HCT116 (cell line): Measurements from ENCODE around the gene TAF3. TPM values are rescaled to one million over a fixed set of nuclear protein-coding genes. Genes with fewer than 3 reads are reported as not detected.

Experiments
- ATAC-seq: fragments of 200-7000 bp; cut with Tn5 transposase; 2 replicates; pipeline ENCODE4 v1.9.1; 2020; ENCODE audit warnings: mild to moderate bottlenecking, moderate library complexity
- BruUV-seq: library from RNA; stranded (reverse); fragments of 400-500 nt; replicated peaks from 2 replicates; lab custom pipeline; 2021; lab: Mats Ljungman, UMichigan
- CTCF ChIA-PET: fragments of 300-600 bp; sonication (Branson Sonifier 250); formaldehyde crosslinking; loops from one replicate; lab custom pipeline; 2021; ENCODE audit warnings: antibody characterized with exemption; lab: Charles Lee
- POLR2A ChIA-PET: fragments of 300-600, 350-600 bp; sonication (Branson Sonifier 250); formaldehyde crosslinking; loops from one replicate; lab custom pipeline; 2021; ENCODE audit warnings: antibody characterized with exemption; lab: Charles Lee
- RAD21 ChIA-PET, 2 experiments: fragments of 300-600 bp; sonication (Branson Sonifier 250); formaldehyde crosslinking; loops; one replicate each; lab custom pipeline; 2023; ENCODE audit warnings: low total read pairs in 2 of 2; ENCODE audit not compliant: uncharacterized antibody in 2 of 2, unreplicated experiment in 2 of 2, low non-redundant PET in 1 of 2; lab: Charles Lee
- DNase-seq: peaks from one replicate; pipeline ENCODE4 v3.0.0-alpha.2; 2010; ENCODE audit warnings: low read depth, low spot score
- H2AFZ ChIP-seq: fragments of 200-600 bp; shearing (Covaris generic), sonication (generic); 2 replicates; pipeline ENCODE4 v1.6.1; 2017; ENCODE audit warnings: low read depth, mixed run types, mixed read lengths, antibody characterized with exemption, low read length; ENCODE audit not compliant: poor library complexity, severe bottlenecking
- H3K27ac ChIP-seq: 2 replicates; pipeline ENCODE4 v1.5.1; 2012; ENCODE audit warnings: low read depth, low read length
- H3K27me3 ChIP-seq: fragments of 200-600 bp; sonication (generic); 2 replicates; pipeline ENCODE4 v1.6.1; 2016; ENCODE audit warnings: mixed run types, low read length, mixed read lengths; ENCODE audit not compliant: insufficient read depth
- H3K36me3 ChIP-seq, 2 experiments: fragments of 200-500 bp in 1 of 2; fragments of 200-600 bp in 1 of 2; sonication (Bioruptor generic) in 1 of 2; sonication (generic) in 1 of 2; 2 replicates each; pipeline versions ENCODE4 v1.5.1 to v1.6.1; 2014 to 2016; ENCODE audit warnings: low read length in 2 of 2, inconsistent platforms in 1 of 2, mixed read lengths in 1 of 2, mixed run types in 1 of 2; ENCODE audit not compliant: insufficient read depth in 2 of 2, control insufficient read depth in 1 of 2
- H3K4me1 ChIP-seq, 2 experiments: fragments of 200-600 bp in 1 of 2; sonication (generic) in 1 of 2; 2 replicates each; pipeline versions ENCODE4 v1.5.1 to v1.6.1; 2012 to 2017; ENCODE audit warnings: low read length in 2 of 2, inconsistent platforms in 1 of 2, mild to moderate bottlenecking in 1 of 2, mixed read lengths in 1 of 2, mixed run types in 1 of 2, moderate library complexity in 1 of 2; ENCODE audit not compliant: insufficient read depth in 2 of 2, control insufficient read depth in 1 of 2
- H3K4me2 ChIP-seq: fragments of 200-600 bp; sonication (generic); 2 replicates; pipeline ENCODE4 v1.6.1; 2017; ENCODE audit warnings: mixed run types, low read length, mixed read lengths
- H3K4me3 ChIP-seq, 2 experiments: fragments of 200-600 bp in 1 of 2; sonication (generic) in 1 of 2; replicated peaks in 1 of 2; 2 replicates each; pipeline ENCODE4 v1.5.1; 2011 to 2016; ENCODE audit warnings: low read length in 2 of 2, control low read depth in 1 of 2, low read depth in 1 of 2, mild to moderate bottlenecking in 1 of 2, mixed read lengths in 1 of 2, mixed run types in 1 of 2
- H3K79me2 ChIP-seq: fragments of 200-600 bp; sonication (generic); 2 replicates; pipeline ENCODE4 v1.6.1; 2017; ENCODE audit warnings: mild to moderate bottlenecking, mixed run types, low read length, moderate library complexity, mixed read lengths; ENCODE audit not compliant: insufficient read depth
- H3K9ac ChIP-seq: fragments of 200-600 bp; sonication (generic); 2 replicates; pipeline ENCODE4 v1.6.1; 2016; ENCODE audit warnings: low read length, mixed read lengths
- H3K9me2 ChIP-seq: fragments of 200-600 bp; sonication (generic), shearing (Covaris generic); 2 replicates; pipeline ENCODE4 v1.6.1; 2017; ENCODE audit warnings: mixed run types, mild to moderate bottlenecking, moderate library complexity; ENCODE audit not compliant: insufficient read depth
- H3K9me3 ChIP-seq, 2 experiments: fragments of 200-500 bp in 1 of 2; fragments of 200-600 bp in 1 of 2; sonication (Bioruptor generic) in 1 of 2; sonication (generic) in 1 of 2; 2 replicates each; pipeline ENCODE4 v1.6.1; 2014 to 2017; ENCODE audit warnings: low read length in 2 of 2, mixed read lengths in 2 of 2, inconsistent platforms in 1 of 2, low read depth in 1 of 2, mild to moderate bottlenecking in 1 of 2, mixed run types in 1 of 2, moderate library complexity in 1 of 2; ENCODE audit not compliant: control insufficient read depth in 1 of 2, insufficient read depth in 1 of 2
- H4K20me1 ChIP-seq: fragments of 200-600 bp; sonication (generic), shearing (Covaris generic); 2 replicates; pipeline ENCODE4 v1.6.1; 2017; ENCODE audit warnings: mixed run types, mild to moderate bottlenecking, moderate library complexity; ENCODE audit not compliant: insufficient read depth
- EGR1 ChIP-seq: IDR thresholded peaks from 2 replicates; pipeline ENCODE4 v1.6.1; 2012; ENCODE audit warnings: low read depth
- EZH2phosphoT487 ChIP-seq: fragments of 200-600 bp; IDR thresholded peaks from 2 replicates; pipeline ENCODE4 v1.6.1; 2018; ENCODE audit warnings: antibody characterized with exemption, borderline replicate concordance
- SP1 ChIP-seq: IDR thresholded peaks from 2 replicates; pipeline ENCODE4 v1.6.1; 2012; ENCODE audit warnings: low read depth
- intact Hi-C: fragments of 100-400 bp; cut with micrococcal nuclease; formaldehyde crosslinking; loops from 2 replicates; pipeline ENCODE4 v1.10.0; 2022
- total RNA-seq: library from RNA; stranded (reverse); gene quantifications from one replicate; pipeline ENCODE4 v1.2.1, GENCODE V29; 2021; ENCODE audit not compliant: unreplicated experiment
- TF ChIP-seq, protein P1 (sequence below): IDR thresholded peaks from 2 replicates; pipeline ENCODE4 v1.6.1; 2012; ENCODE audit warnings: low read depth
- TF ChIP-seq, protein P2 (sequence below): IDR thresholded peaks from 2 replicates; pipeline ENCODE4 v1.6.1; 2012

TAF3 gene
- total RNA-seq, 1 experiment from 2014 or later = 8.0 TPM

DNA sequence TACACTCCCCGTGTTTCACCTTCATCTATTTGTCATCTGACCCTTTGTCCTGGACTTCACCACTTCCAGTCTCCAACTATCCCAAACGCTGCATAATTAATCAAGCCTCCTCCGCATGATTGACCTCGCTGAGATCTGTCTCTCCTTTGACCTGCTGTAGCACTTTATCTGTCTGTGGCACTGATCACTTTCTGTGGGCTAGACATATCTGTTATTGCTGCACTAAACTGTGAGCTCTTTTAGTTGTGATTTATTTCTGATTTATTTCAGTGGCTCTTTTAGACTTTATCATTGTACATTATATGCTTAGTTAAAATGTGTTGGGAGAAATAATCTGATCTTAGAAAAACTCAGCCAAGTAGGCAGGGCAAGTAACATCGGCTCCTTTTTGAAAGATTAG is 144.3 kb downstream of the TAF3 start:
- ATAC-seq (no peak), DNase-seq (no peak)
- H3K4me3 ChIP-seq = no peak overlapping the region
- intact Hi-C loops = no loop called here
- H3K36me3 ChIP-seq = no peaks in the 10 kb centered on the region
- no peaks in the 10 kb centered on the region for H3K79me2 ChIP-seq
- H3K9ac ChIP-seq = no peak overlapping the region
- no peak overlapping the region for H3K27ac ChIP-seq
- no peaks in the 10 kb centered on the region for H3K9me3 ChIP-seq
- BruUV-seq = no TSS peak
- CTCF ChIA-PET = no interaction called here
- no peaks in the 10 kb centered on the region for H3K27me3 ChIP-seq
- no peak overlapping the region for H3K4me2 ChIP-seq
- no peak for TF ChIP-seq EZH2phosphoT487
- TF ChIP-seq, protein P1, sequence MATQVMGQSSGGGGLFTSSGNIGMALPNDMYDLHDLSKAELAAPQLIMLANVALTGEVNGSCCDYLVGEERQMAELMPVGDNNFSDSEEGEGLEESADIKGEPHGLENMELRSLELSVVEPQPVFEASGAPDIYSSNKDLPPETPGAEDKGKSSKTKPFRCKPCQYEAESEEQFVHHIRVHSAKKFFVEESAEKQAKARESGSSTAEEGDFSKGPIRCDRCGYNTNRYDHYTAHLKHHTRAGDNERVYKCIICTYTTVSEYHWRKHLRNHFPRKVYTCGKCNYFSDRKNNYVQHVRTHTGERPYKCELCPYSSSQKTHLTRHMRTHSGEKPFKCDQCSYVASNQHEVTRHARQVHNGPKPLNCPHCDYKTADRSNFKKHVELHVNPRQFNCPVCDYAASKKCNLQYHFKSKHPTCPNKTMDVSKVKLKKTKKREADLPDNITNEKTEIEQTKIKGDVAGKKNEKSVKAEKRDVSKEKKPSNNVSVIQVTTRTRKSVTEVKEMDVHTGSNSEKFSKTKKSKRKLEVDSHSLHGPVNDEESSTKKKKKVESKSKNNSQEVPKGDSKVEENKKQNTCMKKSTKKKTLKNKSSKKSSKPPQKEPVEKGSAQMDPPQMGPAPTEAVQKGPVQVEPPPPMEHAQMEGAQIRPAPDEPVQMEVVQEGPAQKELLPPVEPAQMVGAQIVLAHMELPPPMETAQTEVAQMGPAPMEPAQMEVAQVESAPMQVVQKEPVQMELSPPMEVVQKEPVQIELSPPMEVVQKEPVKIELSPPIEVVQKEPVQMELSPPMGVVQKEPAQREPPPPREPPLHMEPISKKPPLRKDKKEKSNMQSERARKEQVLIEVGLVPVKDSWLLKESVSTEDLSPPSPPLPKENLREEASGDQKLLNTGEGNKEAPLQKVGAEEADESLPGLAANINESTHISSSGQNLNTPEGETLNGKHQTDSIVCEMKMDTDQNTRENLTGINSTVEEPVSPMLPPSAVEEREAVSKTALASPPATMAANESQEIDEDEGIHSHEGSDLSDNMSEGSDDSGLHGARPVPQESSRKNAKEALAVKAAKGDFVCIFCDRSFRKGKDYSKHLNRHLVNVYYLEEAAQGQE = no peak
- POLR2A ChIA-PET = no interaction called here
- no peaks in the 10 kb centered on the region for H3K4me1 ChIP-seq
- H4K20me1 ChIP-seq = no peaks in the 10 kb centered on the region
- no peaks in the 10 kb centered on the region for H3K9me2 ChIP-seq
- RAD21 ChIA-PET = no interaction called here
- H2AFZ ChIP-seq = no peak overlapping the region

DNA sequence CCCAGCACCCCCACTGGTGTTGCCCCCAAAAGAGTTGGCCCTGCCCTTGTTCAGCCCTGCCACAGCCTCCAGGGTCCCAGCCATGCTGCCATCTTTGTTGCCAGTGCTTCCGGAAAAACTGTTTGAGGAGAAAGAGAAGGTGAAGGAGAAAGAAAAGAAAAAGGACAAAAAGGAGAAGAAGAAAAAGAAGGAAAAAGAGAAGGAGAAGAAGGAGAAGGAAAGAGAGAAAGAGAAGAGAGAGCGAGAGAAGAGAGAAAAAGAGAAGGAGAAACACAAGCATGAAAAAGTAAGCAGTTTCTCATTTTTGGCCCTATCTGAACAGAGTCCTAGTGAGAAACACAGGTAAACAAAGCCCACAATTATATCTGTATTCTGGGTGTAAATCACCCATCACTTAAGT is 147.2 kb downstream of the TAF3 start:
- Histone ChIP-seq H3K4me2 (no peak overlapping the region), H3K9ac (no peak overlapping the region), H4K20me1 (no peaks in the 10 kb centered on the region), H3K9me3 (no peaks in the 10 kb centered on the region), H3K27me3 (no peaks in the 10 kb centered on the region), H2AFZ (no peak overlapping the region), H3K9me2 (no peaks in the 10 kb centered on the region), H3K4me1 (no peaks in the 10 kb centered on the region), H3K79me2 (no peaks in the 10 kb centered on the region), H3K36me3 (no peaks in the 10 kb centered on the region), H3K4me3 (no peak overlapping the region), H3K27ac (no peak overlapping the region)
- ATAC-seq (no peak), DNase-seq (no peak)
- no TSS peak for BruUV-seq
- CTCF ChIA-PET = no interaction called here
- intact Hi-C loops = no loop called here
- TF ChIP-seq, protein P1 = no peak
- no peak for TF ChIP-seq SP1
- TF ChIP-seq EZH2phosphoT487 = no peak
- no peak for TF ChIP-seq EGR1
- TF ChIP-seq, protein P2, sequence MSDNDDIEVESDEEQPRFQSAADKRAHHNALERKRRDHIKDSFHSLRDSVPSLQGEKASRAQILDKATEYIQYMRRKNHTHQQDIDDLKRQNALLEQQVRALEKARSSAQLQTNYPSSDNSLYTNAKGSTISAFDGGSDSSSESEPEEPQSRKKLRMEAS = no peak
- POLR2A ChIA-PET = no interaction called here
- RAD21 ChIA-PET = no interaction called here
